ENCODE measurements around the gene ZNF319.

Gene ZNF319

GRCh38 chr16:58036943-58037342, 36.5 kb upstream of the ZNF319 start:
- no peak for DNase-seq

- no peak for DNase-seq
Measured at GRCh38 chr16:58035356-58036170, 35.1 kb upstream of the ZNF319 start.

- DNase-seq: no peak
Measured at GRCh38 chr16:58034774-58035173, 34.3 kb upstream of the ZNF319 start.

GRCh38 chr16:58034128-58034685, 33.7 kb upstream of the ZNF319 start:
- DNase-seq: no peak

- DNase-seq: no peak
Measured at GRCh38 chr16:58032710-58033293, 32.3 kb upstream of the ZNF319 start.

- no peak for DNase-seq
Measured at GRCh38 chr16:58031016-58031800, 30.7 kb upstream of the ZNF319 start.

GRCh38 chr16:58030136-58030840, 29.8 kb upstream of the ZNF319 start:
- DNase-seq: no peak

- DNase-seq: no peak
Measured at GRCh38 chr16:58029410-58029809, 28.9 kb upstream of the ZNF319 start.

GRCh38 chr16:58028541-58029070, 28.1 kb upstream of the ZNF319 start:
- no peak for DNase-seq

- DNase-seq: no peak
Measured at GRCh38 chr16:58027916-58028455, 27.5 kb upstream of the ZNF319 start.

GRCh38 chr16:58027161-58027915, 26.9 kb upstream of the ZNF319 start:
- DNase-seq: no peak

GRCh38 chr16:58026705-58027160, 26.3 kb upstream of the ZNF319 start:
- no peak for DNase-seq

- DNase-seq: no peak
Measured at GRCh38 chr16:58026139-58026704, 25.8 kb upstream of the ZNF319 start.

- DNase-seq: peak; percentile 93
Measured at GRCh38 chr16:58025351-58026138, 25.1 kb upstream of the ZNF319 start, which contains the start of gene MMP15. Gene MMP15, plus strand, starts transcription at chr16:58025754. Its CDS starts 597 bp downstream, at chr16:58026351.

- DNase-seq: peak; percentile 42
Measured at GRCh38 chr16:58024486-58025350, 24.2 kb upstream of the ZNF319 start.

- DNase-seq: peak; percentile 36
Measured at GRCh38 chr16:58022601-58023371, 22.3 kb upstream of the ZNF319 start.

- no peak for DNase-seq
Measured at GRCh38 chr16:58021661-58022551, 21.4 kb upstream of the ZNF319 start.
